ENCODE results near the gene GRK5.

- TF ChIP-seq, protein P1, sequence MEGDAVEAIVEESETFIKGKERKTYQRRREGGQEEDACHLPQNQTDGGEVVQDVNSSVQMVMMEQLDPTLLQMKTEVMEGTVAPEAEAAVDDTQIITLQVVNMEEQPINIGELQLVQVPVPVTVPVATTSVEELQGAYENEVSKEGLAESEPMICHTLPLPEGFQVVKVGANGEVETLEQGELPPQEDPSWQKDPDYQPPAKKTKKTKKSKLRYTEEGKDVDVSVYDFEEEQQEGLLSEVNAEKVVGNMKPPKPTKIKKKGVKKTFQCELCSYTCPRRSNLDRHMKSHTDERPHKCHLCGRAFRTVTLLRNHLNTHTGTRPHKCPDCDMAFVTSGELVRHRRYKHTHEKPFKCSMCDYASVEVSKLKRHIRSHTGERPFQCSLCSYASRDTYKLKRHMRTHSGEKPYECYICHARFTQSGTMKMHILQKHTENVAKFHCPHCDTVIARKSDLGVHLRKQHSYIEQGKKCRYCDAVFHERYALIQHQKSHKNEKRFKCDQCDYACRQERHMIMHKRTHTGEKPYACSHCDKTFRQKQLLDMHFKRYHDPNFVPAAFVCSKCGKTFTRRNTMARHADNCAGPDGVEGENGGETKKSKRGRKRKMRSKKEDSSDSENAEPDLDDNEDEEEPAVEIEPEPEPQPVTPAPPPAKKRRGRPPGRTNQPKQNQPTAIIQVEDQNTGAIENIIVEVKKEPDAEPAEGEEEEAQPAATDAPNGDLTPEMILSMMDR (IDR thresholded peaks at IDR 0.05), result no peak
- TF ChIP-seq POLR2A (IDR thresholded peaks at IDR 0.05), result no peak
Observed at GRCh38 chr10:119344381-119344780, 137.0 kb downstream of the GRK5 start.

Measured in lower leg skin (tissue), 3 donors.